Stimulated activated CD8-positive, alpha-beta memory T cell treated with anti-CD3 and anti-CD28 coated beads, Interleukin-2, amount 100 ng/mL, for 48 hours (primary cell): Measurements from ENCODE around the gene DYNLT1.
"Not testable (repeated sequence)": the region's sequence is repeated elsewhere in the genome, so short reads cannot be mapped to it uniquely, and the experiment has no call there.

Source experiments
- DNase-seq, 2 donors: peaks; one replicate each; pipeline ENCODE4 v3.0.0-alpha.2; 2020; ENCODE audit warnings: low read depth in 2 of 2

Gene DYNLT1

DNA sequence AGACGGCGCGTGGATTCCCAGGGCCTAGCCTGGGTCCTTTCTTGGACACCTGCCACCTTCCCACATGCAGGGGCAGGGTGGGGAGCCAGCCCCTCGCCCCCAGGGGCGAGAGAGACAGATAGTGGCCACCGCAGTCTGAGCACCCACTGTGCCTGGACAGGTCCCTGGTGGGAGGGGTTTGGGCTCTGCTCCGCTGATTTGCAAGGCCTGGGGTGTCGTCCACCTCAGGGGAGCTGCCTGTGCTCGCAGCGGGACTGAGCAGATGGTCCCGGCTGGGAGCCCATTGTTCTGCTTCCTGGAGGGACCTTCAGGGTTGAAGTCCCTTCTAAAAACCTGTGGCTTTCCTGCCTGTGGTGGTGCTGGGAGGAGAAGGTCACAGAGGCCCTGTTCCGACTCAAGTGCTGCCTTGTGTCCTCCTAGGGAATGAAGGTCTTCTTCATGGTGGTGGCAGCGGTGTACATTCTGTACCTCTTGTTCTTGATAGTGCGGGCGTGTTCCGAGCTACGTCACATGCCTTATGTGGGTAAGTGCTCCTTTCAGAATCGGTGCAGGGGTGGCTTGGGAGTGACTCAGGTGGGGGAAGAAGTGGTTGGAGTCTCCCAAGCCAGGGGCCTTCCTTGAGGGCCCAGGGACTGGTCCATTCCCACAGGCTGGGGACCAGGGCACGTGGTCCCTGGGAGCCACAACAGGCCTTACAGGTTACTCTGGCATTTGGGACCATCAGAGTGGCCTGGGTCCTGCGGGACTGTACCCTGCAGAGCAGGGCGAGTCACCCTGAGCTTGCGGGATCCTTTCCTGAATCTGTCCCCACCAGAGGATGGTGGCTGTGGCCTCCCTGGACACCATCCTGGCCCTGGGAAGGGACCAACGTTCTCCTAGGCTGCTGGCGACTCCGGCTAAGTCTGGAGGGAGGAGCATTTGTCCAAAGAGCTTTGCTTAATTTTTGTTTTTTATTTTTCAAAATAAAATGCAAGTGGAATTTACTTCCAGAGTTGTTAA is 19.6 kb downstream of the DYNLT1 start:
- DNase-seq = no peak

DNA sequence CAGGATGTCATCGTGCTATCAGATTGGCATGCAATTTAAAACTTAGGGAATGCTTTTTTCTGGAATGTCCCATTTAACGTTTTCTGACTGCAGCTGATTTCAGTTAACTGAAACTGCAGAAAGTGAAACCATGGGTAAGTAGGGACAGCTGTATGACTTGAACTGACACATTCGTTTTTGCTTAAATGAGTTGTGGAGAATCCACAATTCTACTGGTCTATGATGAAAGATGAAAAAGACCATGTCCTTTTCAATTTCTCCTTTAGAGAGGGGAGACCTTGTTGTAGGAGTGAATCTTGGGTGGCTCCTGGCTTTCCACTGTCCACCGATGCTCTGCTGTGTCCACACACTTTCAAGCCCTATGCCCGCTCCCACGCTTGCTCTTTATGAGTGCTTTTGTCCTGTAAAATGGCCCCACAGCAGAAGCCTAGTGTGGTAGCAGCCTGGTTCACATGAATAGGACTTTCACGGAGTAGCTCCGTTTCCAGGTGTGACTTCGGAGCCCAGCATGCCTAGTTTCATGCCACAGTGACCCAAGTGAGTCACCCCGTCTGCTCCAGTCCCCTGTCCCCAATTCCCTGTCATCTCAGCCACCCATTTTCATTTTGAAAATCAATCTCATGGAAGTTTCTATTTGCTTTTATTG is 21.9 kb downstream of the DYNLT1 start:
- DNase-seq = no peak

DNA sequence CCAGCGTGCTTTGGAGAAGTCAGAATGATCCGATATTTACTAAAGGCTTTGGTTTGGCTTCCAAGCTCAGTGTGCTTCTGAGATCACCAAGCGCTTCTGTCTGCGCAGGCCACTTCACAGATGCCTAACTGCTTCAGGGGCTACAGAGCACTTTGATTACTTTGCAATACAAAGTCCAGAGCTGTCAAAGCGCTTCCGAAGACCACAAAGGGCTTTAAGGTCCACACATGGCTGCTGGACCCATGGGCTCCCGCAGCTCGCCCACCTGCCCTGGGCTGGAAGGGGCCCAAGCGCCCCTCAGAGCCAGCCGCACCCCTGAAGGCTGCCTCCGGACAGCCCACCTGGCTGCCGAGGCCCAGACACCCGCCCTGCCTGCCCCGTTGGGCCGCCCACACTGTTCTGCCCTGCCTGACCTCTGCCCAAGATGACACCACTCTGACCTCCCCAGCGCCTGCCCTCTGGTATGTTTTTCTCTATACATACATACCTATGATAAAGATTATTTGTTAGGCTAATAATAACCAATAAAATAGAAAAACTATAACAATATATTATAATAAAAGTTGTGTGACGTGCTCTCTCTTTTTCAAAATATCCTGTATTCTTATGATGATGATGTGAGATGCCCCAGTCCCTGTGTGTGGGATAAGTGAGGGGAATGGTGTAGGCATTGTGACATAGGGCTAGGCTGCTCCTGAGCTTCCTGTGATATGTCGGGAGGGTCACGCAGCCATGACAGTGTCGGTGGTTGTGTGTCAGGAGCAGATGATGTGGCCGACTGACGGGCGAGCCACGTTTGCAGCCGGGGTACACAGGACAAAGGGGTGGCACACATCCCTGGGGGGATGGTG is 22.6 kb downstream of the DYNLT1 start:
- no peak for DNase-seq

DNA sequence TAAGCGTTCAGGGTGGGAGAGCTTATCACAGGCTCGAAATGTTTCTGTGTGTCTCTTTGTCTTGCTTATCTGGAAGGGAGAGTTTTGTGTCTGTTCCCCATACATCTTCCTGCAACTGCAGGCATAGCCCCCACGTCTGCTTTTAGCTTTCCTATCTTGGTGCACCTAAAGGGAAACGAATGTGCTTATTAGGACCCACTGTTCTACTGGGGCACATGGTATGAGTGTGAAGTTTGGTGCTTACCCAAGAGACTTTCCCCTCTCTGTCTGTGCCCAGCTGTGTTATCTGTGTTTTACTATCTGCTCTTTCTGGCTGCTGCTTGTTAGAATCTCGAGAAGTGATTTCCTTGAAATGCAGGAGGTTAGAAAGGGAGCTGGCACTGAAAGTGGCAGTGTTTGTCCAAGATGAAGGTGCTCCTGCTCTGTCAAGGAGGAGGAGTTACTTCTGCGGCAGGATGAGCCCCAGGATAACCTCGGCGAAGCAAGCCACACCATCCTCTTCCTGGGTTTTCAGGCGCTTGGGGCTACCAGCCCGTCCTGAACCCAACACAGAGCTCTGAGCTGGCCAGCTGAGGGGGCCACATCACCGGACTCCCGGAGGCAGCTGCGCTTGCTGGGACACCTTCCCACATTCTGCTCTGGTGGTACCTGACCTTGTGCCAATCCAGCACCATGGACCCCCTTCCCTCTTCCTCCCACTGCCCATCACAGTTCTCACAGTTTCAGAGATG is 23.4 kb downstream of the DYNLT1 start:
- DNase-seq = no peak

DNA sequence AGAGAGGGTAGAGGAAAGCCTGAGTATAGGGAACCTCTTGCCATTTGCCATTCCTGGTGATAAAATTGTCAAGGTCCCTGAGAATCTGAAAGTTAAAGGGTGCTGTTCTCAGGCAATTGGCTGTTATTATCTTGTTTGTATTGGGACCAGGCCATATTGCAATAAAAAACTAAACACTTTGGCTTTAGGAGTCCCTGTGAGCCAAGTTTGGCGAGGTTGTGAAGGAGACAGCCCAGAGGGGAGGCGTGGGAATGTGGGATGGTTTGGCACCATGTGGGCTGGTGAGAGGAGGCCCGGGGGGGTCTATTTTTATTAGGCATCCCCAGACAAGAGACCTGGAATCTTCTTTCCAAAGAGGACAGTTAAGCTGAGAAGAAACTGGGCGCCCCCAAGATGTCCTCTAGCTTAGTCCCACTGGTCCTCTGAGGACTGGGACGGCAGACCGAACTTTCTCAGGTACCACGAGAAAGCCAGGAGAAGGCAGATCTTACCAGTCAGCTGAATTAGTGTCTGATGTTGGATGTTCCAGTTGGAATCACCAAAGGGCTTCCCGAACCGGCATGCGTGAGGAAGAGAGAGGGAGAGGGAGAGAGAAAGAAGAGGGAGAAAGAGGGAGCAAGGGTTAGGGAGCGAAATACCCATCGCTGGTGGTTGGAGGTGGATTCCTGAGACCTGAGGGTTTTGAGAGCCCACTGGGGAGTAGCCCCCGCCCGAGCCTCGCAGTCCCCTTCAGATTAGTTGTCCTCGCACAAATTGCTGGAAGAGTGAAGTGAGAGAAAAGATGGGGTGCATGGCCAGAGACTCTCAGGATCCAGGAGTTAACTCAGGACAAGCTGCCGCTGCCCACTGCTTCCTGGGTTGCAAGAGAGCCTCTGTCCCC is 24.4 kb downstream of the DYNLT1 start:
- no peak for DNase-seq

DNA sequence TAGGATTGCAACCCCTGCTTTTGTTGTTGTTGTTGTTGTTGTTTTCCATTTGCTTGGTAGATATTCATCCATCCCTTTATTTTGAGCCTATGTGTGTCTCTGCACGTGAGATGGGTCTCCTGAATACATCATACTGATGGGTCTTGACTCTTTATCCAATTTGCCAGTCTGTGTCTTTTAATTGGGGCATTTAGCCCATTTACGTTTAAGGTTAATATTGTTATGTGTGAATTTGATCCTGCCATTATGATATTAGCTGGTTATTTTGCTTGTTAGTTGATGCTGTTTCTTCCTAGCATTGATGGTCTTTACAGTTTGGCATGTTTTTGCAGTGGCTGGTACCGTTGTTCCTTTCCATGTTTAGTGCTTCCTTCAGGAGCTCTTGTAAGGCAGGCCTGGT is 26.3 kb downstream of the DYNLT1 start:
- not testable (repeated sequence) for DNase-seq

DNA sequence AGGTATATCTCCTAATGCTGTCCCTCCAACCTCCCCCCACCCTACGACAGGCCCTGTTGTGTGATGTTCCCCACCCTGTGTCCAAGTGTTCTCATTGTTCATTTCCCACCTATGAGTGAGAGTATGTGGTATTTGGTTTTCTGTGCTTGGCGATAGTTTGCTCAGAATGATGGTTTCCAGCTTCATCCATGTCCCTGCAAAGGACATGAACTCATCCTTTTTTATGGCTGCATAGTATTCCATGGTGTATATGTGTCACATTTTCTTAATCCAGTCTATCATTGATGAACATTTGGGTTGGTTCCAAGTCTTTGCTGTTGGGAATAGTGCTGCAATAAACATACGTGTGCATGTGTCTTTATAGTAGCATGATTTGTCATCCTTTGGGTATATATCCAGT is 29.9 kb downstream of the DYNLT1 start:
- DNase-seq = not testable (repeated sequence)

DNA sequence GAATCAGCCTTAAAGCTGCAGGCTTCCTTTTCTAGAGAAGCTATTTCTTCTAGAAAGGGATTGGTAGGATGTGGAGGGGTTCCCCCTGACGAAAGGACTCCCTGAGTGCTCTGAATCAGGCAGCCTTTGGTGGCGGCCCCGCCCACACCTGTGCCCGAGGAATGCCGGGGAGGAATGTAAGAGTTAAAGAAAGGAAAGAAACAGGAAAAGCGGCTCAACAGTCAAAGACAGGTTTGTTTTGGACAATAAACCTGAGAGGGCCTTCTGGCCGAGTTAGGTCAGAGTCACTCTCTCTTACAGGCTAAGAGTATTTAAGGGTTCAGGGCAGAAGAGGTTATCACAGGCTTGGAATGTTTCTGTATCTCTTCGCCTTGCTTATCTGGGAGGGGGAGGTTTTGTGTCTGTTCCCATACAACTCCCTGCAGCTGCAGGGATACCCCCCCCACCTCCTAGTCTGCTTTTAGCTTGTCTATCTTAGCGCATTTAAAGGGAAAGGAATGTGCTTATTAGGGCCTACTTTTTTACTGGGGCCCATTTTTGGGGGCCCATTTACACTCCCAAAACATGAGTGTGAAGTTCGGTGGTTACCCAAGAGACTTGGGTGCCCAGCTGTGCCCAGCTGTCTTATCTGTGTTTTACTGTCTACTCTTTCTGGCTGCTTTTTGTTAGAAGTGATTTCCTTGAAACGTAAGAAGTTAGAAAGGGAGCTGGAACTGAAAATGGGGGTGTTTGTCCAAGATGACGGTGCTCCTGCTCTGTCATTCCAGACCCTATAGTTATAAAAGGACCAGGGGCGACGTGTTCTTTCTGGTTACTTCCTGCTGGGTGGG is 32.8 kb downstream of the DYNLT1 start:
- DNase-seq = no peak

DNA sequence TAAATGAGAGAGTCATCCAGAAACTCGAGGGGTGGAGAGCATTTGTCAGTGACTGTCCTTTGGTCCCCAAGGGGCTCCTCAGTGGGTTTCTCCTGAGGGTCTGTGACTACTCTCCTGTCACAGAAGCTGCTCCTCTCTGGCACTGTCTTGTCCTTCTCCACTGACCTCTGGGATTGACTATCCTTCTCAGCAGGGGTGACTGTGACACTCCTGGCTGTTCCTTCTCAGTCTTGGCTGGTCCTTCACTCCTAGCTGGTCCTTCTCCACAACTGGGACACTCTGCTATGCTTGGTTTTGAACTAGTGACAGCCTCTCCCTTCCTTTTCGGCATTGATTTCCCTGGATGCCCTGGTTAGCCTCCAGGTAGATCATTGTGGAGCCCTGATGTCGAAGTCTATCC is 33.5 kb downstream of the DYNLT1 start:
- no peak for DNase-seq

DNA sequence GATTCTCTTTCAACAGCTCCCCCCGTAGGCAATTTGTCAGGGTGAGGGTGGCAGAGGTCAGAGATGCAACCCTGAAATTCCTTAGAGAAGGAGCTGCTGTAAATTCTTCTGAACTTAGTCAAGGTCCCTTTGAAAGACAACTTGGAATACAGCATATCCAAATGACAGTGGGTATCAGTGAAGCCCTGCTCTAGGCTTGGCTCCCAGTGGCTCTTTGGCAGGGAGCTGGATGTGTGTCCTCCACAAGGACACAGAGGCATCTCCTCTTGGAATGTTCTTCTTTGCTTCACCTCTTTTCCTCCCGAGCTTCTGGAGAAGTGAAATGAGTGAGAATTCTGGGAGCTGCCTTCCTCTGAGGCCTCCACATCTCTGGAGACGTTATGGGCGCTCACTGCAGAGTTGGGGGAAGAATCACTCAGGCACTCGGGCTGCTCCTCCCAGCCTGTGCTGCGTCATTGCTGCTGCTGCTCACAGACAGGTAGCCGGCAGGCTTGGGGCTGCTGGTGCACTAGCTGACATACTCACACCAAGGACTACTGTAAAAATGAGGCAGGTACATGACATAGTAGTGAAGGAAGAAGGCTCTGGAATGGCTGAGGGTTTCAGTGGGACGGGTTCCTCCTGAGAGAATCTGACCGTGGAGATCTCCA is 34.1 kb downstream of the DYNLT1 start:
- no peak for DNase-seq

DNA sequence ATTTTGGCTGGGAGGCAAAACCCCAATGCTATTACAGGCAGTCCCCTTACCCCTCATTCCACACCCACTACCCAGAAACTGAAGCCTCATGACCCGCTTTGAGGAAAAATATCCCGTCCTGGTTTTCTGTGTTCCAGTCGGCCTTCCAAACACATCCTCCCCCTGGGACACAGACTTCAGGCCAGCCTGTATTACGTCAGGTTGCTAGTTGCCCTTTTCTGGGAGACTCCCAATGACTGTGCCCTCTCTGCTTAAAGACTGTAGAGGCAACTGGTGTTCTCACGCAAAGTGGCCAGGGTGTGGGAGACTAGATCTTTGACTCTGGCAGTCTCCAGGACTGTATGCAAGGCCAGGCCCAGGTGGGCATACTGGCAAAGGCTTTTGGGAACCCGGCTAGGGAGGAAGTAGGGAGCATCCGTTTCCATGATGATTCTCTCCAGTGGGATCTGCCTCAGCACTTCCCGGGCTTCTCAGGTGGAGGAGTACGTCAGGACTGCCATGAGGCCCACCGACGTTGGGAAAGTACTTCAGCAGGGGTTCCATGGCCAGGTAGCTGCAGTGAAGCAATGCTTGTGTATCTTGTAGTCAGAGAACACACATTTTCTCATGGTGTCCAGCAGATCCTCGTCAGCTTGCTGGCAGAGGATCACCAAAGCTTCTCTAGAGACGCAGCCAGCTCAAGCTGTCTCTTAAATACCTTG is 34.9 kb downstream of the DYNLT1 start:
- DNase-seq = no peak

DNA sequence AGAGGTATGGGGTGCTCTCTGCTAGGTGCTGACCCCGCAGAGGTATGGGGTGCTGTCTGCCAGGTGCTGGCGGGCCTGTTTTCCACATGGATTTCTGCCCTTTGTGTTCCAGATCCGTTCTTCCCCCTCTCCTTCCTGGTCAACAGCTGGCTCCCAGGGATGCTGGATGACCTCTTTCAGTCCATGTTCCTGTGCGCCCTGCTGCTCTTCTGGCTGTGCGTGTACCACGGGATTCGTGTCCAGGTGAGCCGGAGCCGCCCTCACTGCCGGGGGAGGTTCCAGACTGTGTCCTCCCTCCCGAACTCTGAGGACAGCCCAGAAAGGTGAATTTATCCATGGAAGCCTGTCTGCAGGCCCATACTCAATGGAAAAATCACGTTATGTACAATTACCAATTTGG is 36.3 kb downstream of the DYNLT1 start:
- DNase-seq = no peak

DNA sequence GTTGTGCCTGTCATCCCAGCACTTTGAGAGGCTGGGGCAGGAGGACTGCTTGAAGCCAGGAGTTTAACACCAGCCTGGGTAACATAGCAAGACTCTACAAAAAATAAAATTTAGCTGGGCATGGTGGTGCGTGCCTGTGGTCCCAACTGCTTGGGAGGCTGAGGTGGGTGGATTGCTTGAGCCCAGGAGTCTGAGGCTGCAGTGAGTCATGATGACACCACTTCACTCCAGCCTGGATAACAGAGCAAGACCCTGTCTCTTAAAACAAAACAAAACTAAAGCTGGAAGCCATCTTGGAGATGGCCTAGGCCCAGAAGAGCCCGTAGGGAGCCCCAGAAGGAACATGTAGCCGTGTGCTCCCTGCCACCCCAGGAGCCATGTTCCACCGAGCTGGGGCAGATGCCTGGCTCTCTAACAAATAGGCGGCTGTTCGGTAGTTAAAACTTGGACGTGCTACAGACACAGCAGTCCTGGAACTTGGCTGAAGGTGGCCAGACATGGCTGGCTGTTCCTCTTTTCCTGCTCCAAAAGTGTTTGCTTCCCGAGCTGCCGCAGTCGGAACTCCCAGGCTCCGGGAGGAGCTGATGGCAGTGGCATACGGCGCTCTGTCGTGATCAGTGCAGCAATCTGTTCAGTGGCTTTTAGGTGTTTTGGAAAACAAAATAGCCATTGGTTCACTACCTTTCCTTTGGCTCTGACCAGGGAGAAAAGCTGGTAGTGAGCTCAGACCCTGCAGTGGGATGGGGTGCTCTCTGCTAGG is 37.0 kb downstream of the DYNLT1 start:
- DNase-seq = no peak

DNA sequence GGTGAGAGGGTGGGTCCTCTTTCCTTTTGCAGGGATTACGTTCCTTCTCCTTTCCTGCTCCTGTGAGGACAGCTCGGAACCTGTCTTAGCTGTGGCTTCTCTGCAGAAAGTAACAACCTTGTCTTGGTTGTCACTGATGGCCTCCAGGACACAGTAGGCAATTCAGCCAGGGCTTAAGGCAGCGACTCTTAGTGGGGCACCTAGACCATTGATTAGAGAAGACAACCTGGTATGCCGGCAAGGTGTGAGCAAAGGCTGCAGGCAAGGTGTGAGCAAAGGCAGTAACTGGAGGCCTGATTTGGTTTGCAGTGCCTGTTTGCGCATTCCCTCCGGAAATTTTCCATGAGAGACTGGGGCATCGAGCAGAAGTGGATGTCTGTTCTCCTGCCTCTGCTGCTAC is 37.6 kb downstream of the DYNLT1 start:
- no peak for DNase-seq

DNA sequence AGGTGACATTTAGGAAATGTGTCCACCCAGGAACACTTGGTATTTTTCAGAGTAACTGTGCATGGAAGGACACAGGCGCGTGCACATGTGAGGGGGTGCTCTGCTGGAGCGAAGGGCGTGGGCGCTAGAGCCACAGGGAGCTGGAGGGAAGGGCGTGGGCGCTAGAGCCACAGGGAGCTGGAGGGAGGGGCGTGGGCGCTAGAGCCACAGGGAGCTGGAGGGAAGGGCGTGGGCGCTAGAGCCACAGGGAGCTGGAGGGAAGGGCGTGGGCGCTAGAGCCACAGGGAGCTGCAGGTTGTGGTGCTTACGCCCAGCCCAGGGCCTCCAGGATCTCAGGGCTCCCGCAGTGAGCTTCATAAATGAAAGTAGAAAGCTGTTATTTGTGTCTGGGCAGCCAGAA is 38.5 kb downstream of the DYNLT1 start:
- not testable (repeated sequence) for DNase-seq

DNA sequence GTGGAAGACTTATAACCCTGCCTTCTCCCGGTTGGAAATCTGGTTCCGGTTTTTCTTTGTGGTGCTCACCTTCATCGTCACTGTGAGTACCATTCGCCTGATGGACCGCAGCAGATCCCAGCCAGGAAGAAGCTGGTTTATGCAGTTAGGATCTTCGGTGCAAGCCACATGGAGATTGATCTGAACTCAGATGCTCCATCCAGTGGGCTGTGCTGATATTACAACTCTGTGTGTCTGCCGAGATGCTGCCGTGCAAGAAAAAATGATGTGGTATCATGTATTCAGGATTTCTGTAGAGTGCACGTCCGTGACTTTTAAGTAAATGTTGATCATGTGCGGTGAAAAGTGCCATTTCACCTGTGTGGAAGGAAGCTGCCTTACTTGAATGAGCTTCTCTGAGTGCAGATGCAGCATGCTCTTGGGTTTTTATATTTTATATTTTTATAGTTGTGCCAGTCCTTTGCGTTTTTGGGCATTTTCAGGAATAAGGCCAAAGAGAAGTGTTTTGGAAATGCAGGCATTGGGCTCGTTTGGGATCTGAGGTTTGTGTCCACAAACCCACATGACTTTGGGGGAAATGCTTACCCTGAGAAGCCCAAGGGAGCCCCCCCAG is 39.2 kb downstream of the DYNLT1 start:
- peak; percentile 9 to 36 for DNase-seq

DNA sequence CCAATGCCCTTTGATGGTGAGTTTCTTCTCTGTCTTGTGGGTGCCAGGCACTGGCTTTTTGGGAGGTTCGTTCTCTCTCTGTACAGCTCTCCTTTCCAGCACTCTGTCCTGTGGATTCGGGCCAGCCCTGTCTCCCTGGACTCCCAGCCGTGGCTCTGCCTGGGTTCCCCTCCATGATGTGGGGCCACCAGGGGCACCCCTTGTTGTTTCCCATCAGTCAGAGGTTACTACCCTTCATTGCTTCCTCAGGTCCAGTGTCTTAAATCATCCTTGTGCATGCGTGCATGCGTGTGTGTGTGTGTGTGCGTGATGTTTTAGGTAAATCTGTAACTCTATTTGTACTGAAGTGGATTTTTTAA is 40.5 kb downstream of the DYNLT1 start:
- DNase-seq = no peak
